Neural cell (in vitro differentiated cells): Measurements from ENCODE around the gene ITGB1BP1. TPM values are rescaled to one million over a fixed set of nuclear protein-coding genes. Genes with fewer than 3 reads are reported as not detected.

Experiments used
- H2AFZ ChIP-seq: fragments of 200-600, 300-800 bp; sonication (generic), shearing (Covaris generic); 2 replicates; pipeline ENCODE4 v1.6.0; 2014; ENCODE audit warnings: low read depth, mild to moderate bottlenecking, antibody characterized with exemption, low read length, moderate library complexity
- H3F3A ChIP-seq: fragments of 200-600 bp; shearing (Covaris generic); 2 replicates; pipeline ENCODE4 v1.6.1; 2016; ENCODE audit warnings: mild to moderate bottlenecking, moderate library complexity, mixed read lengths, antibody characterized with exemption, low read length; ENCODE audit not compliant: insufficient read depth, poor library complexity, severe bottlenecking
- H3K27ac ChIP-seq: fragments of 200-600, 300-800 bp; sonication (generic), shearing (Covaris generic); 2 replicates; pipeline ENCODE4 v1.5.1; 2014; ENCODE audit warnings: mild to moderate bottlenecking, low read length, moderate library complexity
- H3K27me3 ChIP-seq: fragments of 300-800, 200-600 bp; sonication (generic), shearing (Covaris generic); 2 replicates; pipeline ENCODE4 v1.6.0; 2014; ENCODE audit warnings: mild to moderate bottlenecking, low read depth, low read length, moderate library complexity; ENCODE audit not compliant: insufficient read depth
- H3K36me3 ChIP-seq: fragments of 300-800, 200-600 bp; sonication (generic), shearing (Covaris generic); 2 replicates; pipeline ENCODE4 v1.5.1; 2014; ENCODE audit warnings: mild to moderate bottlenecking, antibody characterized with exemption, low read length, moderate library complexity; ENCODE audit not compliant: insufficient read depth
- H3K4me2 ChIP-seq: fragments of 300-800, 200-600 bp; sonication (generic), shearing (Covaris generic); 2 replicates; pipeline ENCODE4 v1.6.0; 2014; ENCODE audit warnings: mild to moderate bottlenecking, low read length
- H3K4me3 ChIP-seq: fragments of 300-800, 200-600 bp; sonication (generic), shearing (Covaris generic); 2 replicates; pipeline ENCODE4 v1.5.1; 2014; ENCODE audit warnings: mild to moderate bottlenecking, low read length, moderate library complexity
- H3K79me2 ChIP-seq: fragments of 200-600 bp; shearing (Covaris generic); replicated peaks from 2 replicates; pipeline ENCODE4 v1.6.0; 2014; ENCODE audit warnings: mild to moderate bottlenecking, low read length, moderate library complexity; ENCODE audit not compliant: insufficient read depth
- H3K9ac ChIP-seq: fragments of 300-800, 200-600 bp; sonication (generic), shearing (Covaris generic); 2 replicates; pipeline ENCODE4 v1.6.1; 2016; ENCODE audit warnings: mild to moderate bottlenecking, low read length, mixed read lengths
- H3K9me2 ChIP-seq: fragments of 200-600 bp; shearing (Covaris generic); 2 replicates; pipeline ENCODE4 v1.6.1; 2016; ENCODE audit warnings: mild to moderate bottlenecking, low read length, mixed read lengths; ENCODE audit not compliant: insufficient read depth
- H3K9me3 ChIP-seq: fragments of 200-600, 300-800 bp; sonication (generic), shearing (Covaris generic); 2 replicates; pipeline ENCODE4 v1.6.1; 2016; ENCODE audit warnings: mild to moderate bottlenecking, mixed run types, low read length, moderate library complexity, mixed read lengths
- H4K20me1 ChIP-seq: fragments of 200-600 bp; shearing (Covaris generic); 2 replicates; pipeline ENCODE4 v1.6.1; 2016; ENCODE audit warnings: mild to moderate bottlenecking, mixed run types; ENCODE audit not compliant: insufficient read depth
- CTCF ChIP-seq: fragments of 450-650 bp; IDR thresholded peaks from 2 replicates; pipeline ENCODE4 v1.5.1; 2014; ENCODE audit warnings: antibody characterized with exemption, mild to moderate bottlenecking, moderate library complexity; ENCODE audit not compliant: poor library complexity, severe bottlenecking
- EP300 ChIP-seq: fragments of 450-650 bp; conservative IDR thresholded peaks from 2 replicates; pipeline ENCODE4 v1.6.1; 2014; ENCODE audit warnings: antibody characterized with exemption, mild to moderate bottlenecking, moderate library complexity; ENCODE audit not compliant: poor library complexity, severe bottlenecking
- EZH2 ChIP-seq: fragments of 200-600, 300-800 bp; shearing (Covaris generic), sonication (generic); IDR thresholded peaks from 2 replicates; pipeline ENCODE4 v1.6.1; 2014; ENCODE audit warnings: antibody characterized with exemption, low read length, borderline replicate concordance, mild to moderate bottlenecking; ENCODE audit not compliant: insufficient read depth, poor library complexity, severe bottlenecking
- POLR2AphosphoS5 ChIP-seq: IDR thresholded peaks from 2 replicates; pipeline ENCODE4 v1.6.1; 2012
- RAD21 ChIP-seq: fragments of 450-650 bp; conservative IDR thresholded peaks from 2 replicates; pipeline ENCODE4 v1.6.1; 2014; ENCODE audit warnings: antibody characterized with exemption, mild to moderate bottlenecking, moderate library complexity
- REST ChIP-seq: IDR thresholded peaks from 2 replicates; pipeline ENCODE4 v1.6.1; 2012; ENCODE audit warnings: borderline replicate concordance
- SMC3 ChIP-seq: fragments of 450-650 bp; conservative IDR thresholded peaks from 2 replicates; pipeline ENCODE4 v1.6.1; 2014; ENCODE audit warnings: antibody characterized with exemption, mild to moderate bottlenecking, moderate library complexity; ENCODE audit not compliant: poor library complexity
- TAF1 ChIP-seq: IDR thresholded peaks from 2 replicates; pipeline ENCODE4 v1.6.1; 2012; ENCODE audit warnings: low read depth
- polyA plus RNA-seq: library from polyadenylated mRNA; depleted of rRNA; stranded (reverse); fragments of >200 nt; gene quantifications from 2 replicates; pipeline ENCODE4 v1.2.3, GENCODE V29; 2014

Gene ITGB1BP1
- polyA plus RNA-seq, 1 donor from 2014 or later = 98.0 TPM

- Histone ChIP-seq H3K4me2 (no peak overlapping the region), H3K27ac (no peak overlapping the region), H4K20me1 (no peaks in the 10 kb centered on the region), H3K79me2 (no peaks in the 10 kb centered on the region), H3K36me3 (no peaks in the 10 kb centered on the region), H3K27me3 (no peaks in the 10 kb centered on the region), H2AFZ (no peak overlapping the region), H3K9ac (no peak overlapping the region), H3K4me3 (no peak overlapping the region), H3F3A (no peaks in the 10 kb centered on the region), H3K9me2 (no peaks in the 10 kb centered on the region), H3K9me3 (no peaks in the 10 kb centered on the region)
- TF ChIP-seq POLR2AphosphoS5 = no peak
- no peak for TF ChIP-seq EZH2
- TF ChIP-seq SMC3 = no peak
- no peak for TF ChIP-seq TAF1
These were observed 31.2 kb downstream of the ITGB1BP1 start for GRCh38 chr2:9391961-9392720.

- no peaks in the 10 kb centered on the region for H3K36me3 ChIP-seq
- H2AFZ ChIP-seq = no peak overlapping the region
- H3F3A ChIP-seq = no peaks in the 10 kb centered on the region
- no peaks in the 10 kb centered on the region for H3K9me3 ChIP-seq
- no peaks in the 10 kb centered on the region for H3K27me3 ChIP-seq
- TF ChIP-seq REST = no peak
- no peak for TF ChIP-seq RAD21
- TF ChIP-seq CTCF = no peak
- no peak for TF ChIP-seq POLR2AphosphoS5
- TF ChIP-seq EP300 = no peak
- no peak overlapping the region for H3K9ac ChIP-seq
- H3K27ac ChIP-seq = no peak overlapping the region
- no peaks in the 10 kb centered on the region for H4K20me1 ChIP-seq
- no peak overlapping the region for H3K4me3 ChIP-seq
- H3K4me2 ChIP-seq = no peak overlapping the region
- no peaks in the 10 kb centered on the region for H3K9me2 ChIP-seq
- H3K79me2 ChIP-seq = no peaks in the 10 kb centered on the region
These were observed 32.3 kb downstream of the ITGB1BP1 start for GRCh38 chr2:9390991-9391390.
